GM19463 (cell line): ENCODE measurements around the gene ZFC3H1.
"Not testable (repeated sequence)": the region's sequence is repeated elsewhere in the genome, so short reads cannot be mapped to it uniquely, and the experiment has no call there.

Experiments used
- ATAC-seq: cut with Tn5 transposase; IDR thresholded peaks from one replicate; pipeline ENCODE4 v1.9.1; 2021; ENCODE audit warnings: mild to moderate bottlenecking, moderate library complexity; ENCODE audit not compliant: unreplicated experiment

The ZFC3H1 gene

DNA sequence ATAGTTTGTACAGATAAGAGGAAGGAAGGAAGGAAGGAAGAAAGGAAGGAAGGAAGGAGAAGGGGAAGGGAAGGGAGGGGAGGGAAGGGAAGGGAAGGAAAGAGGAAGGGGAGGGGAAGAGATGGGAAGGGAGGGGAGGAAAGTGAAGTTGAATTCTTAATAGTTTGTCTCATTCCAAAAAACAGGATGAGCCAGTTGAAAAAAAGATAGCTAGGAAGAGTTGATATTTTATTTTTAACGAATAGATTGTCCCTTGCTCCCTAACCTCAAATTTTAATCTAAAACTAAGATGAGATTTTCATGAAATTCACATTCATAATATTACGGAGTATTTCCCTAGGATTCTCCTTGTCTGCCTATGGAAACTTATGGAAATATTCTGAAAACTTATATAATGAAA is 80.7 kb downstream of the ZFC3H1 start:
- no peak for ATAC-seq

GRCh38 chr12:71581206-71581605 is 82.4 kb downstream of the ZFC3H1 start:
- no peak for ATAC-seq

GRCh38 chr12:71578694-71579258 is 84.9 kb downstream of the ZFC3H1 start:
- no peak for ATAC-seq

GRCh38 chr12:71576496-71576895 is 87.2 kb downstream of the ZFC3H1 start:
- ATAC-seq, result no peak

DNA sequence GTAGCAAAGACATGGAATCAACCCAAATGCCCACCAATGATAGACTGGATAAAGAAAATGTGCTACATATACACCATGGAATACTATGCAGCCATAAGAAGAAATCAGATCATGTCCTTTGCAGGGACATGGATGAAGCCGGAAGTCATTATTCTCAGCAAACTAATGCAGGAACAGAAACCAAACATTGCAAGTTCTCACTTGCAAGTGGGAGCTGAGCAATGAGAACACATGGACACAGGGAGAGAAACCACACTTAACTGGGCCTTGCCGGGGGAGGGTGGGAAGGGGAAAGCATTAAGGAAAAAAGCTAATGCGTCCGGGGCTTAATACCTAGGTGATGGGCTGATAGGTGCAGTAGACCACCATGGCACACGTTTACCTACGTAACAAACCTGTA is 93.8 kb downstream of the ZFC3H1 start:
- not testable (repeated sequence) for ATAC-seq

DNA sequence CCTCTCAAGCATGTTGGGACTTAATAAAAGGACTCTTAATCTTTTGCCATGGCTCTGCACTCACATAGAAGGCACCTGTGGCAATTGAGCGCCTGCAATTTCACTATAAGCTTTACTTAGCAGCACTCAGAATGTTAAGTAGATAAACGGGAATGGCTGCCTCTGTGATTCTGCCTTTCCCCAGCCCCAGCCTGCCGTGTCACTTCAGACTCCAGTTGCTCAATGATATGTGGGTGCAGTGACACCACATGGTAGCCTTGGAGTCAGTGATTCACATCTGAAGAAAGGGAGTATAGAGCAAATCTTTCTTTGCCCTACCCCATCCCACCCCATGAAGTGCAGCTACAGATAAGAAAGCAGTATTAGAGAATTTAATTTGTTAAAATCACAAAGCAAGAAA is 96.1 kb downstream of the ZFC3H1 start:
- ATAC-seq, result no peak

DNA sequence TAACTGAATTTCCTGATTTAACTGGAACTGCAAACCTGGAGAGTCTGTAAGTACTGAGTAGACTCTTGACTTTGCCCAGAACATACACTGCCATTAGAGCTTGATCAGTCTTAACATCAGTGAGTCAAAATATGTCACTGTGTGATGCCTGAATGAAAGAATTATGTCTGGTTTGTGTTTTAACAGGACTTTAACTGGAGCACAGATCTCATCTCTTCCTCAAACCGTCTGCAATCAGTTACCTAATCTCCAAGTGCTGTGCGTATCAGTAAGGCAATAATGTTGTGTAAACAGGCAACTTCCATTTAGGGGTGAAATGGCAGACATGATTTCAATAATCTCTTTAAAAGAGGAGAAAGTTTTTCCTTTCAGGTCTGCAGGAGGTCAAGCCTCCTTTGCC is 97.0 kb downstream of the ZFC3H1 start:
- ATAC-seq, result no peak

- no peak for ATAC-seq
These were observed 98.1 kb downstream of the ZFC3H1 start for GRCh38 chr12:71565535-71565934.

DNA sequence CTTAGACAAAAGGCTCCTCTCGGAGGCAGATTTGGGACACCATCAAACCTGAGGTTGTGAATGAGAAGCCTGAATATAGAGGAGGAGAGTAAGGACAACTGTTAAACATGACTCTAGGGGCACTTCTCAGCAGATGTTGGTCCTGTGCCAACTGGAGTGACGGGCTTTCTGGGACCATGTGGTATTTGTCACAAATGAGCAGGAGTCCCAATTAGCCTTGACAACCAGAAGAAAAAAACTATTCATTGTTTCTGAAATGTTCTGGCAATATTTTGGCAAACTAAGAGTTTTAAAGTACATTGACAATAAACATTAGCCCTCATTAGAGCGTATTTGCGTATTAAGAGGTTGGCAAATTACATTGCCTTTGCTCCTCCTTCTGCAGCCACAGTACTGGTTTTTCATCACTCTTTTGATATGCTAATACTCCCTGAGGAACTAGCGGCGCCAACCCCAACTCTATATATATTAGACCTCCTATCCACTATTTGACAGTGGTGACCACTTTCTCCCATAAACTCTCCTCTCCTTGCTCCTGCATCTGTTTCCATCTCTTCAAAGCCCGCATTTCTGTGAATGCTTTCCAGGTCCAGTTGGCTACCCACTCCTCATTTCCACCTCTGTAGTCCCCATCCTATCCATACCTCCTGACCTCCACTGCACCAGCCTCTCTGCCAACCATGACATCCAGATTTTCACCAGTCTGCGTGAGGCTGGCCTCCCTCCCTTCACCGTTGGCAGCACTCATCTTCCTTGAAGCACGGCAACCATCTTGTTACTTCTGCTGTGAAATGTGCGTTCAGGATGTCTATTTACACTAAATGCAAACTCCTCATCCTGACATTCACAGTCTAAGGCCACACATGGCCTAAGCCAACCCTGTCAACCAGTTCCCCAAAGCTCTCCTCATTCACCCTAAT is 100.7 kb downstream of the ZFC3H1 start:
- ATAC-seq, result no peak
